Measurements from ENCODE around the gene AVP. TPM values are rescaled to one million over a fixed set of nuclear protein-coding genes. Genes with fewer than 3 reads are reported as not detected.

AVP gene
- total RNA-seq, 1 donor from 2014 or later: not detected

DNA sequence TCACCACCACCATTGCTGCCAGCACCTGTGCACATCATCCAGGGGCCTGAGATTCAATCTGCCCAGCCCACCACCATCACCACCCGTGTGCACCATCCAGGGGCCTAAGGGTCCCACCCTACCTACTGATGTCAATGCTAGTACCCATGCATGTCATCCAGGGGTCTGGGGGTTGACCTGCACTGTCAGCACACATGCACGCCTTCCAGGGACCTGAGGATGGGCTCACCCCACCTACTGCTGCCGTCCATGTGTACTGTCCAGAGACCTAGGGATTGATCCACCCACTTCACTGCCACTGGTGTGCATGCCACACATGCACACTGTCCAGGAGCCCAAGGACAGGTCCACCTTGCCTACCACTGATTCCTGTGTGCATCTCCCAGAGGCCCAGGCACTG is 25.0 kb downstream of the AVP start:
- H3K27me3 Mint-ChIP-seq: peaks cover 2% of the 10 kb centered on the region
- H3K27ac Mint-ChIP-seq: no peak overlapping the region
- H3K9me3 Mint-ChIP-seq: no peaks in the 10 kb centered on the region
- DNase-seq (ENCODE audit: extremely low spot score, unreplicated experiment): no peak
- TF ChIP-seq, protein P1, sequence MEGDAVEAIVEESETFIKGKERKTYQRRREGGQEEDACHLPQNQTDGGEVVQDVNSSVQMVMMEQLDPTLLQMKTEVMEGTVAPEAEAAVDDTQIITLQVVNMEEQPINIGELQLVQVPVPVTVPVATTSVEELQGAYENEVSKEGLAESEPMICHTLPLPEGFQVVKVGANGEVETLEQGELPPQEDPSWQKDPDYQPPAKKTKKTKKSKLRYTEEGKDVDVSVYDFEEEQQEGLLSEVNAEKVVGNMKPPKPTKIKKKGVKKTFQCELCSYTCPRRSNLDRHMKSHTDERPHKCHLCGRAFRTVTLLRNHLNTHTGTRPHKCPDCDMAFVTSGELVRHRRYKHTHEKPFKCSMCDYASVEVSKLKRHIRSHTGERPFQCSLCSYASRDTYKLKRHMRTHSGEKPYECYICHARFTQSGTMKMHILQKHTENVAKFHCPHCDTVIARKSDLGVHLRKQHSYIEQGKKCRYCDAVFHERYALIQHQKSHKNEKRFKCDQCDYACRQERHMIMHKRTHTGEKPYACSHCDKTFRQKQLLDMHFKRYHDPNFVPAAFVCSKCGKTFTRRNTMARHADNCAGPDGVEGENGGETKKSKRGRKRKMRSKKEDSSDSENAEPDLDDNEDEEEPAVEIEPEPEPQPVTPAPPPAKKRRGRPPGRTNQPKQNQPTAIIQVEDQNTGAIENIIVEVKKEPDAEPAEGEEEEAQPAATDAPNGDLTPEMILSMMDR (conservative IDR thresholded peaks at IDR 0.05): no peak
- no peak overlapping the region for H3K4me3 Mint-ChIP-seq
- H3K4me1 Mint-ChIP-seq (ENCODE audit: unreplicated experiment): no peaks in the 10 kb centered on the region
- no peaks in the 10 kb centered on the region for H3K36me3 Mint-ChIP-seq

DNA sequence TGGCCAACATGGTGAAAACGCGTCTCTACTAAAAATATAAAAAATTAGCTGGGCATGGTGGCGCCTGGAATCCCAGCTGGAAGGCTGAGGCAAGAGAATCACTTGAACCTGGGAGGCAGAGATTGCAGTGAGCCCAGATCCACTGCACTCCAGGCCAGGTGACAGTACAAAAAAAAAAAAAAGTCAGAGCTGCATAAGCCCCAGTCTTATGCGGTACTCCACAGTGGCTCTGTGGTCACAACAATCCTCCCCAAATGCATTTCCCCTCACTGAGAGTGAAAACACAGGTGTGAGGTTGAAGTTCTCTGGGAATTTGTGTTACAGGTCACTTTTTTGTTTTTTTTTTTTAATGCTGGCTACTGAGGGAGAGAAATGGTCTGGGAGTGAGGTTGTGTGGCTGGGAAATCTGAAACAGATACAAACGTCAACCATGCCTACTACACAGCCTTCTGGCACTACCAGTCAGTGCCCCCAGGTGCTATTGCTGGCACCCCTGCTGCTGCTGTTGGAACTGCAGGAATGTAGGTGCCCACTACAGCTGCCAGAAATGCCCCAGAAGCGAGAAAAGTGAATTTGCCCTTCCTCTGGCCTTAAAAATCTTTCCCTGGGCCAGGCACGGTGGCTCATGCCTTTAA is 33.0 kb downstream of the AVP start:
- DNase-seq (ENCODE audit: extremely low spot score, unreplicated experiment): no peak
- H3K4me3 Mint-ChIP-seq: no peak overlapping the region
- no peaks in the 10 kb centered on the region for H3K9me3 Mint-ChIP-seq
- peaks cover 6% of the 10 kb centered on the region for H3K4me1 Mint-ChIP-seq (ENCODE audit: unreplicated experiment)
- H3K27me3 Mint-ChIP-seq: no peaks in the 10 kb centered on the region
- TF ChIP-seq, protein P1 (conservative IDR thresholded peaks at IDR 0.05): peak; percentile 27
- no peak overlapping the region for H3K27ac Mint-ChIP-seq
- H3K36me3 Mint-ChIP-seq: peaks cover 14% of the 10 kb centered on the region

DNA sequence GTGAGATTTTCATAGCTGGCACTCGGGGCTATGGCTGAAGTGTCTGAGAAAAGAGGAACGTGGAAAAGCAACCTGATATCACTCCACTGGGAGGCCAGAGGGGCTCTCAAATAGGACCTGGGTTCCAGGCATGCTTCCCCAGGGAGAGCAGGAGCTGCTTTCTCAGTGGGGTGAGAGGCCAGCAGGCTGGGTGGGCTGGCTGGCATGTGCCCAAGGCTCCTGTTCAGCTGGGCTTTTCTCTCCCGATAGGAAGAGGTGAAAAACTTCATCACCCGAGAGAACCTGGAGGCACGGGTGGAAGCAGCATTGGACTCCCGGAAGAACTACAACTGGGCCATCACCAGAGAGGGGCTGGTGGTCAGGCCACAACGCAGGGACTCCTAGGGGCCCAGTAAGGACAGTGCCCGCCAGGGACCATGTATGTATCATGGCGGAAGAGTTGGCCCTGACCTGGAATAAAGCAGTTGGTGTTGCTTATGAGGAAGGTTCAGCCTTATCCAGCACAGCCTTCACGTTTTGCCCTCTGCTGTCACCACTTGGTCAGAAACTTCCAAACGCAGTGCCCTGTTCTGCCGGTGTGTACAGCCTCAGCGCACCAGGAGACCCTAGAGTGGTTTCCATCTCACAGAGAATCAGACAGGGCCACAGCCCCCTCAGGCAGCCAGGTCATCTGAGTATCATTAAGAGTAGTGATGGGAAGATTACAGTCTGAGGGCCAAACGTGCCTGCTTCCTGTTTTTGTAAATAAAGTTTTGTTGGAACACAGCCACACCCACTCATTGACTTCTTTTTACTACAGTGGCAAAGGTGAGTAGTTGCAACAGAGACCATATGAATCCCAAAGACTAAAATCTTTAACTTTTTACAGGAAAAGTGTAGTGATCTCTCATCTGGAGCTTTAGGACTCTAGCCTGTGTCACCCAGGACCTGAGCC is 36.8 kb downstream of the AVP start:
- TF ChIP-seq, protein P1 (conservative IDR thresholded peaks at IDR 0.05): no peak
- Mint-ChIP-seq H3K4me3 (peak overlapping the region; percentile 90), H3K27ac (no peak overlapping the region), H3K4me1 (ENCODE audit: unreplicated experiment) (peaks cover 6% of the 10 kb centered on the region), H3K9me3 (no peaks in the 10 kb centered on the region), H3K36me3 (peaks cover 14% of the 10 kb centered on the region), H3K27me3 (no peaks in the 10 kb centered on the region)
- DNase-seq (ENCODE audit: extremely low spot score, unreplicated experiment): no peak

DNA sequence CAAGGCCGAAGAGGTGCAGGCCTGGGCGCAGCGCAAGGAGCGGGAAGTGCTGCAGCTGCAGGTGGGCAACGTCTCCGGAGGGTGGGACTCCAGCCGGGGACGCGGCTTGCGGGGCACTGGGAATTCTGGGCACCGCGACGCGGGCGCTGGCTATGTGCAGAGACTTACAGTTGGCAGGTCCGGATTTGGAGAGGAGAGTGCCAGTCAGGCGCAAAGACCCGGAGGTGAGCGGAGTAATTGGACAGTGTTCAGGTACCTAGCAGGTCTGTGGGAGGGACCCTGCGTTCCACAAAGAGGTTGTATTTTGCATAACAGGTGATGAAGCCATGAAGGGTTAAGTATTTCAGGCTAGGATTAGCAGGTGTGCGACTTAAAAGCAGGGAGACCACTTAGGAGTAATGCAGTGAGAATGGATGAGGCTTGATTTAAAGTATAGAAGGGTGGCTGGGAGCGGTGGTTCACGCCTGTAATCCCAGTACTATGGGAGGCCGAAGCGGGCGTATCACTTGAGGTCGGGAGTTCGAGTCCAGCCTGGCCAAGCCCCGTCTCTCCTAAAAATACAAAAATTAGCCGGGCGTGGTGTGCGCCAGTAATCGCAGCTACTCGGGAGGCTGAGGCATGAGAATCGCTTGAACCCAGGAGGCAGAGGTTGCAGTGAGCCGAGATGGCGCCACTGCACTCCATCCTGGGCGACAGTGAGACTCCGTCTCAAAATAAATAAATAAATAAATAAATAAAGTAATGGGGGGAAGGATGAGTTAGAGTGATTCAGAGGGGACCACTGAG is 37.7 kb downstream of the AVP start:
- peaks cover 14% of the 10 kb centered on the region for H3K36me3 Mint-ChIP-seq

More for the DNA sequence above, 37.7 kb downstream of the AVP start:
- Mint-ChIP-seq H3K9me3 (no peaks in the 10 kb centered on the region), H3K27ac (peak overlapping the region; percentile 65), H3K4me3 (peak overlapping the region; percentile 90), H3K27me3 (no peaks in the 10 kb centered on the region), H3K4me1 (ENCODE audit: unreplicated experiment) (peaks cover 12% of the 10 kb centered on the region)
- TF ChIP-seq, protein P1 (conservative IDR thresholded peaks at IDR 0.05): no peak
- no peak for DNase-seq (ENCODE audit: extremely low spot score, unreplicated experiment)

All from type B pancreatic cell (in vitro differentiated cells).